ENCODE results near the gene ACTBL2. TPM values are rescaled to one million over a fixed set of nuclear protein-coding genes. Genes with fewer than 3 reads are reported as not detected.
A peak's percentile ranks its signal among the peaks of the same experiment; 100 is the strongest.

ACTBL2 gene
- total and polyA plus RNA-seq, 2 of the 13 experiments (the other 11 are each of a cell fraction or from before 2014, with no cell fraction given) = not detected

DNA sequence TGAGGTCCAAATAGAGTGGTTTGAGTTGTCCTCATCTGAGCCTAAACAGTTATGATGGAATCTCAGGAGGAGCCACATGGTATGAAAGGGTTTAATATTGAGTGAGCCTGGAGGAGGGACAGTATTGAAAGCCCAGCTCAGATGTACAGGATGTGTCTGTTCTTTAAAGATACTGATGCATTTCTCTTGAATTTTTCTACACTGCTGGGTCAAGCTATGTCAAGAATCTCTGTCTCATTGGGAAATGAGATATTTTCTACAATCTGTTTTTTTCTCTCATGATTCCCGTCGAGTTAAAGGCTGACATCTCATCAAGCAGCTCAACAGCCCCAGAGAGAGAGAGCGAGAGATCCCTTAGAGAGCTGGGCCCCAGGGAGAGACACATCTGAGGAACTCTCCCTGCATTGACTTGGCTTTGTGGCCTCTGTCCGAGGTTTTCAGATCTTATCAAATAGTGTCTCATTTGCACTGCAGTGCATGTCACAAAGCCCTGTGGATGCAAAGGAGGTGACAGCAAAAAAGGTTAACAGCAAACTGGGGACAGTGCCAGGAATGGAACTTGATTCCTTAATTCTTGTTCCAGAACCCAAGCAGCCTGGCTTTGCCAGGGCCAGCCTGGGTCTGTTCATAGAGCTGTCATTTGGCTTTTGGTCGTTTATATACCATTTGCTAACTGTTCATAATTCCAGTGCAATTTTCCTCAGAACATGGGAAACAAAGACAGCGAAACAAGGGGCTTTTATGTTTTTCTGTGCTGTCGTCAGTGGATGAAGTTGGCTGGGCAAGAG lies 19.0 kb upstream of the ACTBL2 start (continued):
- TF ChIP-seq, protein P1, sequence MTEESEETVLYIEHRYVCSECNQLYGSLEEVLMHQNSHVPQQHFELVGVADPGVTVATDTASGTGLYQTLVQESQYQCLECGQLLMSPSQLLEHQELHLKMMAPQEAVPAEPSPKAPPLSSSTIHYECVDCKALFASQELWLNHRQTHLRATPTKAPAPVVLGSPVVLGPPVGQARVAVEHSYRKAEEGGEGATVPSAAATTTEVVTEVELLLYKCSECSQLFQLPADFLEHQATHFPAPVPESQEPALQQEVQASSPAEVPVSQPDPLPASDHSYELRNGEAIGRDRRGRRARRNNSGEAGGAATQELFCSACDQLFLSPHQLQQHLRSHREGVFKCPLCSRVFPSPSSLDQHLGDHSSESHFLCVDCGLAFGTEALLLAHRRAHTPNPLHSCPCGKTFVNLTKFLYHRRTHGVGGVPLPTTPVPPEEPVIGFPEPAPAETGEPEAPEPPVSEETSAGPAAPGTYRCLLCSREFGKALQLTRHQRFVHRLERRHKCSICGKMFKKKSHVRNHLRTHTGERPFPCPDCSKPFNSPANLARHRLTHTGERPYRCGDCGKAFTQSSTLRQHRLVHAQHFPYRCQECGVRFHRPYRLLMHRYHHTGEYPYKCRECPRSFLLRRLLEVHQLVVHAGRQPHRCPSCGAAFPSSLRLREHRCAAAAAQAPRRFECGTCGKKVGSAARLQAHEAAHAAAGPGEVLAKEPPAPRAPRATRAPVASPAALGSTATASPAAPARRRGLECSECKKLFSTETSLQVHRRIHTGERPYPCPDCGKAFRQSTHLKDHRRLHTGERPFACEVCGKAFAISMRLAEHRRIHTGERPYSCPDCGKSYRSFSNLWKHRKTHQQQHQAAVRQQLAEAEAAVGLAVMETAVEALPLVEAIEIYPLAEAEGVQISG (CRISPR knock-in tag; IDR thresholded peaks at IDR 0.05) = no peak
- TF ChIP-seq HMG20B (CRISPR knock-in tag; conservative IDR thresholded peaks at IDR 0.05) (no peak), SSRP1 (CRISPR knock-in tag; IDR thresholded peaks at IDR 0.05) (no peak)

DNA sequence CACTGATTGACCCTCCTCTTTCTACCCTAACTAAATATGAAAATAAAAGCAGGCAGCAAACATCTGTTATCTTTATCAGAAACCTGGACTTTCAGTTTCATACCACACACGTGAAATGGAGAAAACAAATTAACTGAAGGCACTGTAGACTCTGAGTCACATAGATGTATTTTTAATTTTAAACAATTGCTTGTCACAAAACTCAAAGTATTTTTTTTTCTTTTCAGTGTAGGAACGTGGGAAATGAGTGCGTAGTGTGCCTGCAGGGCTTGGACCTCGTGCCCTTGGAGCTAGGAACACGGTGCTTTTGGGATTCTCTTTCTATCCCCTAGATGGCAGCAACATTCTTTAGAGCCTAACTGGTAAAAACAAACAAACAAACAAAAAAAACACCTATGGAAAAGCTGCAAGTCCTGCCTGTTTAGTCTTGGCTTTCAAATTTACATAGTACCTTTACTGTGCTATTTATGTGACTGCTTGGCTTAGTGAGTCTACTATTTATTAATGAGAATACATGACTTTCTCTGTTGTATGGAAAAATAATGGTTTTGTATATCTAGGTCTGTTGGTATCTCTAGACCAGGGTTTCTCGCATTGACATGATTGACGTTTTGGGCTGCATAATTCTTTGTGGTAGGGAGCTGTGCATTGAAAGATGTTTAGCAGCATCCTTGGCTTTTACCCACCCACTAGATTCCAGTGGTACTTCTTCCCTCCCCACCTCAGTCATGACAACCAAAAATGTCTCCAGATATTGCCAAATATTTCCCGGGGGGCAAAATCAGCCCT lies 16.8 kb upstream of the ACTBL2 start:
- Histone ChIP-seq H3K9ac (ENCODE audit: insufficient read depth, low read depth, low read length) (no peak overlapping the region), H3K79me2 (ENCODE audit: insufficient read depth, low read length) (no peaks in the 10 kb centered on the region), H3K36me3 (replicated peaks in 1 of 2; ENCODE audit: control insufficient read depth in 1 of 2, insufficient read depth in 2 of 2, low read length in 2 of 2) (no peaks in the 10 kb centered on the region), H3K4me1 (ENCODE audit: insufficient read depth, low read length) (no peaks in the 10 kb centered on the region), H3K4me2 (ENCODE audit: low read depth, low read length) (peak overlapping the region; percentile 14; the same call in 1 of the 2 replicates), H3K27me3 (ENCODE audit: control insufficient read depth in 1 of 2, insufficient read depth in 2 of 2, low read length in 2 of 2) (peaks cover 0 to 8% of the 10 kb centered on the region in 2 experiments; a peak in 2 of 5 replicates), H3K4me3 (replicated peaks in 1 of 3; ENCODE audit: insufficient read depth in 1 of 3, low read depth in 2 of 3, low read length in 3 of 3) (no peak overlapping the region), H2AFZ (ENCODE audit: low read length) (no peak overlapping the region), H3K27ac (ENCODE audit: extremely low read length, insufficient read depth, low read length) (no peak overlapping the region), H4K20me1 (ENCODE audit: insufficient read depth, low read length) (no peaks in the 10 kb centered on the region), H3K9me3 (ENCODE audit: low read length) (no peaks in the 10 kb centered on the region)
- intact Hi-C loops (cut with micrococcal nuclease; ENCODE audit: unreplicated experiment) = loop anchor here (1.0 to 5.0 kb wide), 3 partner anchors 202 to 963 kb away; no protein-coding TSS in a partner anchor
- CTCF ChIA-PET (ENCODE audit: low intra/inter-chr PET ratio, low total read pairs) = interaction anchor here (1.0 to 2.2 kb wide), 3 partner anchors 201 to 963 kb away, joined by 4 to 13 read pairs (median 9); partner anchors contain the start of gene PLK2
- in situ Hi-C loops (cut with HindIII; ENCODE audit: extremely low pct_ligation_motif_present, low pct_unique_long_range_greater_than_20kb) = loop anchor here (25.0 kb wide), 1 partner anchor 963 kb away; the partner anchor contains the start of gene PLK2
- BruUV-seq (replicated peaks) = no TSS peak
- WGBS (ENCODE audit: low lambda C conversion rate) = 16% methylated on average over 8 of the region's 8 CpGs
- DNase-seq (ENCODE audit: low spot score) (peak; percentile 5), ATAC-seq (peak; percentile 72), FAIRE-seq (peak; percentile 56)
- TF ChIP-seq, protein P2, sequence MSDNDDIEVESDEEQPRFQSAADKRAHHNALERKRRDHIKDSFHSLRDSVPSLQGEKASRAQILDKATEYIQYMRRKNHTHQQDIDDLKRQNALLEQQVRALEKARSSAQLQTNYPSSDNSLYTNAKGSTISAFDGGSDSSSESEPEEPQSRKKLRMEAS (IDR thresholded peaks at IDR 0.05) = peak; percentile 29; the same call in 1 of the 2 replicates
- TF ChIP-seq ZKSCAN1 (IDR thresholded peaks at IDR 0.05; ENCODE audit: low read length) (peak; percentile 95), ZNF382 (CRISPR knock-in tag; IDR thresholded peaks at IDR 0.05; ENCODE audit: borderline replicate concordance) (no peak), ZNF431 (CRISPR knock-in tag; IDR thresholded peaks at IDR 0.05; ENCODE audit: borderline replicate concordance, low read depth) (no peak), SMC3 (IDR thresholded peaks at IDR 0.05; ENCODE audit: low read length) (peak; percentile 55), STAG1 (CRISPR knock-in tag; IDR thresholded peaks at IDR 0.05) (peak; percentile 75)
- TF ChIP-seq, protein P3, sequence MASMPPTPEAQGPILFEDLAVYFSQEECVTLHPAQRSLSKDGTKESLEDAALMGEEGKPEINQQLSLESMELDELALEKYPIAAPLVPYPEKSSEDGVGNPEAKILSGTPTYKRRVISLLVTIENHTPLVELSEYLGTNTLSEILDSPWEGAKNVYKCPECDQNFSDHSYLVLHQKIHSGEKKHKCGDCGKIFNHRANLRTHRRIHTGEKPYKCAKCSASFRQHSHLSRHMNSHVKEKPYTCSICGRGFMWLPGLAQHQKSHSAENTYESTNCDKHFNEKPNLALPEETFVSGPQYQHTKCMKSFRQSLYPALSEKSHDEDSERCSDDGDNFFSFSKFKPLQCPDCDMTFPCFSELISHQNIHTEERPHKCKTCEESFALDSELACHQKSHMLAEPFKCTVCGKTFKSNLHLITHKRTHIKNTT (CRISPR knock-in tag; IDR thresholded peaks at IDR 0.05) = no peak
- TF ChIP-seq, protein P4, sequence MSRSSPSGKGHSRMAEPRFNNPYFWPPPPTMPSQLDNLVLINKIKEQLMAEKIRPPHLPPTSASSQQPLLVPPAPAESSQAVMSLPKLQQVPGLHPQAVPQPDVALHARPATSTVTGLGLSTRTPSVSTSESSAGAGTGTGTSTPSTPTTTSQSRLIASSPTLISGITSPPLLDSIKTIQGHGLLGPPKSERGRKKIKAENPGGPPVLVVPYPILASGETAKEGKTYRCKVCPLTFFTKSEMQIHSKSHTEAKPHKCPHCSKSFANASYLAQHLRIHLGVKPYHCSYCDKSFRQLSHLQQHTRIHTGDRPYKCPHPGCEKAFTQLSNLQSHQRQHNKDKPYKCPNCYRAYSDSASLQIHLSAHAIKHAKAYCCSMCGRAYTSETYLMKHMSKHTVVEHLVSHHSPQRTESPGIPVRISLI (CRISPR knock-in tag; IDR thresholded peaks at IDR 0.05; ENCODE audit: borderline replicate concordance) = peak; percentile 45; the same call in 1 of the 2 replicates
- TF ChIP-seq, protein P5, sequence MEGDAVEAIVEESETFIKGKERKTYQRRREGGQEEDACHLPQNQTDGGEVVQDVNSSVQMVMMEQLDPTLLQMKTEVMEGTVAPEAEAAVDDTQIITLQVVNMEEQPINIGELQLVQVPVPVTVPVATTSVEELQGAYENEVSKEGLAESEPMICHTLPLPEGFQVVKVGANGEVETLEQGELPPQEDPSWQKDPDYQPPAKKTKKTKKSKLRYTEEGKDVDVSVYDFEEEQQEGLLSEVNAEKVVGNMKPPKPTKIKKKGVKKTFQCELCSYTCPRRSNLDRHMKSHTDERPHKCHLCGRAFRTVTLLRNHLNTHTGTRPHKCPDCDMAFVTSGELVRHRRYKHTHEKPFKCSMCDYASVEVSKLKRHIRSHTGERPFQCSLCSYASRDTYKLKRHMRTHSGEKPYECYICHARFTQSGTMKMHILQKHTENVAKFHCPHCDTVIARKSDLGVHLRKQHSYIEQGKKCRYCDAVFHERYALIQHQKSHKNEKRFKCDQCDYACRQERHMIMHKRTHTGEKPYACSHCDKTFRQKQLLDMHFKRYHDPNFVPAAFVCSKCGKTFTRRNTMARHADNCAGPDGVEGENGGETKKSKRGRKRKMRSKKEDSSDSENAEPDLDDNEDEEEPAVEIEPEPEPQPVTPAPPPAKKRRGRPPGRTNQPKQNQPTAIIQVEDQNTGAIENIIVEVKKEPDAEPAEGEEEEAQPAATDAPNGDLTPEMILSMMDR (CRISPR knock-in tag; IDR thresholded peaks at IDR 0.05) = peak; percentile 66
- POLR2A ChIA-PET = interaction anchor here (1.7 kb wide), 1 partner anchor 961 kb away, joined by 9 read pairs; the partner anchor contains the start of gene PLK2

Data from HepG2 (cell line).